Small intestine (tissue), 7 donors: Measurements from ENCODE around the gene C10orf95. TPM values are rescaled to one million over a fixed set of nuclear protein-coding genes. Genes with fewer than 3 reads are reported as not detected.

Experiments used
- DNase-seq, 2 donors: peaks; one replicate each; pipeline versions ENCODE4 v3.0.0 to v3.0.0-alpha.2; 2013
- FAIRE-seq: peaks from 2 replicates; lab custom pipeline; 2012; peaks lifted over from hg19 to GRCh38; lab: Jason Lieb, UNC
- H3K27ac ChIP-seq, 3 donors: one replicate each; pipeline ENCODE4 v1.5.1; 2013; ENCODE audit warnings: low read length in 2 of 3, mild to moderate bottlenecking in 2 of 3, control low read depth in 1 of 3, inconsistent platforms in 1 of 3, low read depth in 1 of 3, moderate library complexity in 1 of 3
- H3K27me3 ChIP-seq, 3 donors: one replicate each; pipeline ENCODE4 v1.6.1; 2013; ENCODE audit warnings: low read length in 3 of 3, inconsistent platforms in 1 of 3; ENCODE audit not compliant: control insufficient read depth in 3 of 3, insufficient read depth in 3 of 3
- H3K36me3 ChIP-seq, 3 donors: one replicate each; pipeline ENCODE4 v1.6.1; 2013; ENCODE audit warnings: low read length in 3 of 3, inconsistent platforms in 1 of 3, low read depth in 1 of 3, mild to moderate bottlenecking in 1 of 3, moderate library complexity in 1 of 3; ENCODE audit not compliant: control insufficient read depth in 3 of 3, insufficient read depth in 2 of 3
- H3K4me1 ChIP-seq, 3 donors: one replicate each; pipeline ENCODE4 v1.6.1; 2013; ENCODE audit warnings: low read length in 2 of 3, inconsistent platforms in 1 of 3, low read depth in 1 of 3, mild to moderate bottlenecking in 1 of 3, moderate library complexity in 1 of 3; ENCODE audit not compliant: control insufficient read depth in 3 of 3, insufficient read depth in 2 of 3
- H3K4me3 ChIP-seq, 3 donors: one replicate each; pipeline ENCODE4 v1.5.1; 2013; ENCODE audit warnings: low read length in 3 of 3, control low read depth in 1 of 3, inconsistent platforms in 1 of 3, low read depth in 1 of 3, mild to moderate bottlenecking in 1 of 3, moderate library complexity in 1 of 3
- H3K9me3 ChIP-seq, 2 donors: one replicate each; pipeline ENCODE4 v1.6.1; 2013; ENCODE audit warnings: low read depth in 1 of 2, low read length in 1 of 2; ENCODE audit not compliant: control insufficient read depth in 2 of 2, insufficient read depth in 1 of 2
- WGBS, 3 donors: extraction: QIAGEN DNeasy Blood & Tissue Kit; methylation state at CpG; one replicate each; pipeline ENCODE4 v1.1.7; 2013; 5-methylcytosine and 5-hydroxymethylcytosine counted together
- polyA plus RNA-seq, 4 donors: library from polyadenylated mRNA; stranded (reverse) in 3 of 4; unstranded in 1 of 4; fragments of 200-250 nt in 3 of 4; fragments of 120-200 nt in 1 of 4; gene quantifications; one replicate each; pipeline versions ENCODE4 v1.2.1 to v1.2.3, GENCODE V29; 2013
- donor health status: healthy with polysubstance abuse.
- donor health status: control.
- donor health status: control.
- donor health status: Bipolar disorder and iron deficiency.
- donor health status: healthy.

The C10orf95 gene
- polyA plus RNA-seq, 4 donors: 0.61 to 3.8 TPM; not detected in 2

- WGBS, 3 donors: 92 to 94% (median 94%) methylated on average over 35 to 36 of the region's 36 CpGs
- Histone ChIP-seq H3K4me1 (no peaks in the 10 kb centered on the region), H3K27ac (no peak overlapping the region), H3K9me3 (no peaks in the 10 kb centered on the region), H3K4me3 (no peak overlapping the region), H3K27me3 (no peaks in the 10 kb centered on the region), H3K36me3 (peaks cover 0 to 26% (median 0%) of the 10 kb centered on the region in 3 donors)
- DNase-seq: no peak
- no peak for FAIRE-seq
Measured at GRCh38 chr10:102470579-102471546, 19.5 kb upstream of the C10orf95 start.

- WGBS, 3 donors: 83 to 92% (median 87%) methylated on average over 9 of the region's 9 CpGs
- FAIRE-seq (no peak), DNase-seq (no peak)
- Histone ChIP-seq H3K4me3 (no peak overlapping the region), H3K9me3 (no peaks in the 10 kb centered on the region), H3K4me1 (peaks cover 0 to 3% (median 0%) of the 10 kb centered on the region in 3 donors), H3K27me3 (no peaks in the 10 kb centered on the region), H3K27ac (peak overlapping the region in 1 of 3 donors; percentile 40), H3K36me3 (peaks cover 0 to 16% (median 0%) of the 10 kb centered on the region in 3 donors)
Measured at GRCh38 chr10:102468683-102469082, 17.3 kb upstream of the C10orf95 start.

GRCh38 chr10:102467971-102468438 lies 16.7 kb upstream of the C10orf95 start:
- WGBS, 3 donors: 18 to 47% (median 25%) methylated on average over 6 of the region's 6 CpGs
- FAIRE-seq (no peak), DNase-seq (peak; percentile 33 to 69)

GRCh38 chr10:102467318-102467717 lies 16.0 kb upstream of the C10orf95 start:
- 66 to 89% (median 80%) methylated on average over 6 of the region's 6 CpGs for WGBS, 3 donors
- DNase-seq (no peak), FAIRE-seq (no peak)
- H3K27me3 ChIP-seq: no peaks in the 10 kb centered on the region
- H3K4me1 ChIP-seq: peaks cover 0 to 15% (median 3%) of the 10 kb centered on the region in 3 donors
- peaks cover 0 to 14% (median 0%) of the 10 kb centered on the region in 3 donors for H3K36me3 ChIP-seq
- no peak overlapping the region for H3K27ac ChIP-seq
- no peak overlapping the region for H3K4me3 ChIP-seq
- no peaks in the 10 kb centered on the region for H3K9me3 ChIP-seq

More at GRCh38 chr10:102467971-102468438, 16.7 kb upstream of the C10orf95 start:
- Histone ChIP-seq H3K4me1 (peaks cover 0 to 8% (median 0%) of the 10 kb centered on the region in 3 donors), H3K4me3 (peak overlapping the region in 2 of 3 donors; percentile 15 to 21), H3K9me3 (no peaks in the 10 kb centered on the region), H3K27ac (no peak overlapping the region), H3K27me3 (no peaks in the 10 kb centered on the region), H3K36me3 (peaks cover 0 to 14% (median 0%) of the 10 kb centered on the region in 3 donors)

GRCh38 chr10:102465466-102465865 lies 14.1 kb upstream of the C10orf95 start:
- WGBS, 3 donors: 62 to 69% (median 68%) methylated on average over 3 of the region's 3 CpGs
- Histone ChIP-seq H3K36me3 (peaks cover 0 to 11% (median 0%) of the 10 kb centered on the region in 3 donors), H3K27ac (no peak overlapping the region), H3K9me3 (no peaks in the 10 kb centered on the region), H3K4me3 (no peak overlapping the region), H3K27me3 (no peaks in the 10 kb centered on the region), H3K4me1 (peaks cover 3 to 25% (median 7%) of the 10 kb centered on the region in 3 donors)
- DNase-seq: no peak
- no peak for FAIRE-seq

GRCh38 chr10:102463983-102464382 lies 12.6 kb upstream of the C10orf95 start:
- no peaks in the 10 kb centered on the region for H3K9me3 ChIP-seq
- H3K27ac ChIP-seq: no peak overlapping the region
- 57 to 75% (median 59%) methylated on average over 10 of the region's 10 CpGs for WGBS, 3 donors
- H3K36me3 ChIP-seq: peaks cover 0 to 1% (median 0%) of the 10 kb centered on the region in 3 donors
- H3K4me1 ChIP-seq: peaks cover 3 to 29% (median 7%) of the 10 kb centered on the region in 3 donors
- no peak overlapping the region for H3K4me3 ChIP-seq
- no peaks in the 10 kb centered on the region for H3K27me3 ChIP-seq
- FAIRE-seq (no peak), DNase-seq (no peak)

GRCh38 chr10:102462512-102463054 lies 11.2 kb upstream of the C10orf95 start:
- no peaks in the 10 kb centered on the region for H3K9me3 ChIP-seq
- peak overlapping the region in 2 of 3 donors; percentile 23 to 34 for H3K27ac ChIP-seq
- 52 to 69% (median 68%) methylated on average over 6 of the region's 6 CpGs for WGBS, 3 donors
- peak overlapping the region in 1 of 3 donors; percentile 27 for H3K4me3 ChIP-seq
- H3K27me3 ChIP-seq: no peaks in the 10 kb centered on the region
- no peak for FAIRE-seq
- peak in 1 of 2 donors; percentile 43 for DNase-seq
- H3K4me1 ChIP-seq: peaks cover 3 to 40% (median 7%) of the 10 kb centered on the region in 3 donors
- no peaks in the 10 kb centered on the region for H3K36me3 ChIP-seq
